Measurements from ENCODE around the gene S100A9.
"Not testable (repeated sequence)": the region's sequence is repeated elsewhere in the genome, so short reads cannot be mapped to it uniquely, and the experiment has no call there.

Gene S100A9

DNA sequence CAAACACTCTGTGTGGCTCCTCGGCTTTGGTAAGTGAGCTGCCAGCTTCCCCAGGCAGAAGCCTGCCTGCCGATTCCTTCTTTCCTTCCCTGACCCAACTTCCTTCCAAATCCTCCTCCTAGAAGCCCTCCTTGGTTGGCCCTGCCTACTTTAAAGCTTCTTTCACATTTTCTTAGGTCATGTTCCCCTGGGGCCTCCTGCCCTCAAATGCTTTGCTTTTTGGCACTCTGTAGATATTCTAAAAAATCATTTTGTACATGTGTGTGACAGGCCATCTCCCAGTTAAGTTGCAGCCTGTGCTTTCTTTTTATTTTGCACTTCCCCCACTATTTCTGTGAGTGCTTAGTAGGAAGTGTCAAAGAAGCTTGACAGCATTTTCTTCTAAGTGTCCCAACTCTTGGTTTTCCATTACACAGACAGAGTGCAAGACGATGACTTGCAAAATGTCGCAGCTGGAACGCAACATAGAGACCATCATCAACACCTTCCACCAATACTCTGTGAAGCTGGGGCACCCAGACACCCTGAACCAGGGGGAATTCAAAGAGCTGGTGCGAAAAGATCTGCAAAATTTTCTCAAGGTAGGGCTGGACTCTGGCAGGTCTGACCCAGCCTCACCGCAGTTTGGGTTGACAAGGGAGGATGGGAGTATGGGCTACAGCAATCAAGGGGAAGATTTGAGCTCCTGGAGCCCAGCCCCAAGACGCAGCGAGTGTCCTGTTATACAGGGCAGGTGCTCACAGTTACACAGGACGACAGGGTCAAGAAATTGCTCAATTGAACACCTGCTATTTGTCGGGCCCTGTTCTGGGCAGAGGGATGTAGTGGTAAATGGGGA is at the start of gene S100A9:
S100A9 (plus strand) TSS at position 2 of the 838 bp plus-strand sequence; CDS start at position 432, 430 bp downstream.
- DNase-seq = no peak

DNA sequence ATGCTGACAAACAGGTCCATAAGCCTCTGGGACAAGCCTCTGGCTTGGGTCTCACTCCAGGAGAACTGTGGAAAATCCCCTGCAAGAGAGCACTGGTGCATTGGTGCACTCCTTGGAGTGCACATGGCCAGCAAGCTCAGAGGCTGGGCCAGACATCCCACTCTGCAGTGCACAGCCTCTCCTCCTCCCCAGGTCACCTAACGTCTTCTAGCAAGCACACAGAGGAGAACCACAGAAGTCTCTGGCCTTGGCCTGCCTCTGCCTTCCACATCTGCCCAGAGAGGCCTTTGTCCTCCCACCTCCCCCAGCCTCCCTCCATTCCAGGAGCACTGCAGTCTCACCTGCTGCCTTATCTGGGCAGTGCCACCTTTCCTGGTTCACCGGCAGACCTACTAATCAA is 49.1 kb upstream of the S100A9 start:
- DNase-seq = no peak

DNA sequence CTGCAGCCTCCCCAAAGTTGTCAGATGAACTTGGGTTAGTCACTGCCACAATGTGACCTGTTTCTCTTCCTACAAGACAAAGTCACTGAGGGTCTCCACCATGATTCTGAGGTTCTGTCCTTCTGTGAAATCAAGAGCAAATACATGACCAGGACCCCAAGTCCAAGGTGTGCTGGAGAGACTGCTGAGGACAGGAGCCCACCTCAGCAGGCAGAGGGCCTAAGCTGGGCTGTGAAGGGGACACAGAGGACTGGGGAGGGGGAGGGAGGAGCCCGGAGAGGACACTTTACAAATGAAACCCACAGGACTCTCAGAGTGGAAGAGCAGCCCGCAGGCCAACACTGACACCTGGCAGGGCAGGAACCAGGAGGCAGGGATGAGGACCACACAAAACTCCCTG is 48.2 kb upstream of the S100A9 start:
- DNase-seq = no peak

DNA sequence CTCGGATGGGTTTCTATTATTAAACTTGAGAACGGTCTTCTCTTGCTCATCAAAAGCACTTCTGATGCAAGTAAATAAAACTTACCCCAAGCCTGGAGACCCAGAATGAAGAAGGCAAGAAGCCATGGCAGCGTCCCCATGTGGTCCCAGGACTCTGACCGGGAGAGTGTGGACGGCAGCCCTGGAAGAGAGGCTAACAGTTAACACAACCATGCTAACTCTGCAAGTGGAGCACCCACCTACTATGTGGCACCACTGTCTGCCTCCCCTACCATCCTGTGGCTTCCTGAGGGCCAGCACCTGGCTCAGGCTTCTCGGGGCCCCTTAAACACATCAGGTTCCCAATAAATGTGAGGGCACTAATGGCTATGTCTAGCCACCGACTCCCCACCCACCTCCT is 47.1 kb upstream of the S100A9 start:
- no peak for DNase-seq

DNA sequence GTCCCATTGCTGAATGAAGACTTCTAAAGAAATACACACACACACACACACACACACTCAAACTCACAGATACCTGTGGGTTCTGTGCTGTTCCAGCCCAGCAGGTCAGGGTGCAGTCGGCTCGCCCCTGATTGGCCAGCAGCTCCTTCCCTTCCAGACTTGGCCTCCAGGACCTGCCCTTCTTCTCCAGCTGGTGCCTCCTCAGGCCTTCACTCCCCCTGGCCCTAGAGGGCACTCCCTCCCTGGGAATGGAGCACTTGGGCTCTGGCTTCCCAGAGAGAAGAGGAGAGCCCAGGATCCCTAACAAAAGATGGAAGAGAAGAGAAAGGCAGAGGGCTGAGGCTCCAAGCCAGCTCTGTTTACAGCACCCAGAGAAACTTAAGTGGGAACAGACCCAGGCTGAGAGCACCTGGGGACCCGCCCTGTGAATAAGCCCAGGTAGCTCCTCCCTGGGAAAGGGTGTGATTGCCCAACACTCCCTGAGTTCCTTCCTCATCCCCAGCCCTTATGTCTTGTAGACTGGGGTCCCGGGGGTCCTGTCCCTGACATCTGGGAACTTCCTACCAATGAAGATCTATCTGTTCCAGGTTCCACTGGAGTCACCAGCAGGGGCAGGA is 45.0 kb upstream of the S100A9 start, which contains the start of gene PGLYRP3:
PGLYRP3 (minus strand) TSS at position 383 of the 617 bp plus-strand sequence. CDS start 2,287 bp downstream, outside the sequence.
- no peak for DNase-seq

DNA sequence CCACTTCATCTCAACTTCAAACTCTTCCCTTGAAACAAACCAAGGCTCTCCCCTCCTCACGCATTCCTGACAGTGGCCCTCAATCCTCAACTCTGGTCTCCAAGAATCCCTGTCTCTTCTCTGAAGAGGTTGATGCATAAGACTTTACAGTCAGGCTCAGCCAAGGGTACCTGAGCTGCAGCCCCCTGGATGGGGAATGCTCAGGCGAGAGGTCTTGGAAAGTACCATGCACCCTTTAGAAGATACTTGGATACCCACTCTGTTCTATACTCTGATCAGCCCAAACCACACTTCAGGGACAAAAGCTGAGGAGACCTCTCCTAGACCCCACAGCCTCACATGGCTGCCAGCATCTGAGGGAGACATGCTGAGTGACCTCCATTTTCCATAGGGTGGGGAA is 44.4 kb upstream of the S100A9 start:
- DNase-seq = no peak

DNA sequence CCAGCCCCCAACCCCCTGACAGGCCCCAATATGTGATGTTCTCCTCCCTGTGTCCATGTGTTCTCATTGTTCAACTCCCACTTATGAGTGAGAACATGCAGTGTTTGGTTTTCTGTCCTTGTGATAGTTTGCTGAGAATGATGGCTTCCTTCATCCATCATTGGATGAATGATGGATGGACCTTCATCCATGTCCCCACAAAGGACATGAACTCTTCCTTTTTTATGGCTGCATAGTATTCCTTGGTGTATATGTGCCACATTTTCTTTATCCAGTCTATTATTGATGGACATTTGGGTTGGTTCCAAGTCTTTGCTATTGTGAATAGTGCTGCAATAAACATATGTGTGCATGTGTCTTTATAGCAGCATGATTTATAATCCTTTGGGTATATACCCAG is 43.3 kb upstream of the S100A9 start:
- DNase-seq = not testable (repeated sequence)

DNA sequence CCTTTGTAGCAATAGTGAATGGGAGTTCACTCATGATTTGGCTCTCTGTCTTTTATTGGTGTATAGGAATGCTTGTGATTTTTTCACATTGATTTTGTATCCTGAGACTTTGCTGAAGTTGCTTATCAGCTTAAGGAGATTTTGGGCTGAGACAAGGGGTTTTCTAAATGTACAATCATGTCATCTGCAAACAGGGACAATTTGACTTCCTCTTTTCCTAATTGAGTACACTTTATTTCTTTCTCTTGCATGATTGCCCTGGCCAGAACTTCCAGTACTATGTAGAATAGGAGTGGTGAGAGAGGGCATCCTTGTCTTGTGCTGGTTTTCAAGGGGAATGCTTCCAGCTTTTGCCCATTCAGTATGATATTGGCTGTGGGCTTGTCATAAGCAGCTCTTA is 41.6 kb upstream of the S100A9 start:
- not testable (repeated sequence) for DNase-seq

DNA sequence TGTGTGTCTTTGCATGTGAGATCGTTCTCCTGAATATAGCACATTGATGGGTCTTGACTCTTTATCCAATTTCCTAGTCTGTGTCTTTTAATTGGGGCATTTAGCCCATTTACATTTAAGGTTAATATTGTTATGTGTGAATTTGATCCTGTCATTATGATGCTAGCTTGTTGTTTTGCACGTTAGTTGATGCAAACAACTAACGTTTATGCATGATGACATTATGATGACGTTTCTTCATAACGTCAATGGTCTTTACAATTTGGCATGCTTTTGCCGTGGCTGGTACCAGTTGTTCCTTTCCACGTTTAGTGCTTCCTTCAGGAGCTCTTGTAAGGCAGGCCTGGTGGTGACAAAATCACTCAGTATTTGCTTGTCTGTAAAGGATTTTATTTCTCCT is 39.5 kb upstream of the S100A9 start:
- DNase-seq = not testable (repeated sequence)

DNA sequence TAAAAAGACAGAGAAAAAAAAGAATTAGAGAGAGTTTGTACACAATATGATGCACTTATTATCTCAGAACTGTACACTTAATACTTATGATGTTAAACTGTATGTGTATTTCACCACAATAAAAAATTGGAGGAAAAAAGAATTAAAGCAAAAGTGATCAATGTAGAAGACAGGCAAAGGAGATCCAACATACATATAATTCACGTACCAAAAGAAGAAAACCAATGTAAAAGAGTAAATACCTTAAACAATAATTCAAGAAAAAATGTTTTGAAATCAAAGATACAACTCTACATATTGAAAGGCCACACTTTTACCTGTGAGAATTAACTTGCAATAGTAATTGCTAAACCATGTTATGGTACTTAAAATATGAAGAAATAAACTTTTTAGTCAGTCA is 35.1 kb upstream of the S100A9 start:
- no peak for DNase-seq

DNA sequence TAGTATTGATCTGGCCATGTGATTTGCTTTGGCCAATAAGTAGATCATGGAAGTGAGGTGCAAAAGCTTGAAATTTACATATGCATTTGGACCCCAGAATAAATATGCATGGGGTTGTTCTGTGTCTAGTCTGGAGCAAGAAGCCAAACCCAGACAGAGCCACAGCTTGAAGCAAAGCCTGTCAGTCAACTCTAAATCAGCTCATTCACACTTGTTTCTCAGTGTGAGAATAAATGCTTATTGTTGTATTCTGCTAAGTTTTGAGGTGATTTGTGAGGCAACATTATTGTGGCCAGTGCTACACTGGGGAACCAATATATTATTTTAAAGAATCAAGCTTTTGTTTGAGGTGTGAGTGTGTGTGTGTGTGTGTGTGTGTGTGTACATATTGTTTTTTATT is 32.7 kb upstream of the S100A9 start:
- no peak for DNase-seq

DNA sequence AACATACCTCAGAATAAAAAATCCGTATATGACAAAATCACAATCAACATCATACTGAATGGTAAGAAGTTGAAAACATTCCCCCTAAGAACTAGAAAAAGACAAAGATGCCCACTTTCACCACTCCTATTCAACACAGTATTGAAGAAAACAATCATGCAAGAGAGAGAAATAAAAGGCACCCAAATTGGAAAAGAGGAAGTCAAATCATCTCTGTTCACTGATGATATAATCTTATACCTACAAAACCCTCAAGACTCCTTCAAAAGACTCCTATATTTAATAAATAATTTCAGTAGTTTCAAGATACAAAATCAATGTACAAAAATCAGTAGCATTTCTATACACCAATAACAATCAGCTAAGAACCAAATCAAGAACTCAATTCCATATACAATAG is 23.8 kb upstream of the S100A9 start:
- no peak for DNase-seq

DNA sequence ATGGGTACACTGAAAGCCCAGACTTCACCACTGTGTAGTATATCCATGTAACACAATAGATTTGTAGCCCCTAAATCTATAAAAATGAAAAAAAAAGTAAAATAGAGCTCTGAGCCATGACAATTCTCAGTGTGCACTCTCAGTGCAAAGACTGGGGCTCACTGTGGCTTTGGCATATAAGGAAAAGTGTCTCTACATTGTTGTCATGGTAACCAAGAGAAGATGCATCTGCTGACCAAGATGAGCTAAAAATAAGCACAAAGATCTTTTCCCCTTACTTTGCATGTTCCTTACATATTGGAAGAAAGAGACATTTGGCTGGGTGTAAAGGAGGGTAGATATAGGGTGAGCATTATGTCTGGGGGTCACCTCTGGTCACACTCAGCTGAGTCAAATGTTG is 21.0 kb upstream of the S100A9 start:
- DNase-seq = no peak

DNA sequence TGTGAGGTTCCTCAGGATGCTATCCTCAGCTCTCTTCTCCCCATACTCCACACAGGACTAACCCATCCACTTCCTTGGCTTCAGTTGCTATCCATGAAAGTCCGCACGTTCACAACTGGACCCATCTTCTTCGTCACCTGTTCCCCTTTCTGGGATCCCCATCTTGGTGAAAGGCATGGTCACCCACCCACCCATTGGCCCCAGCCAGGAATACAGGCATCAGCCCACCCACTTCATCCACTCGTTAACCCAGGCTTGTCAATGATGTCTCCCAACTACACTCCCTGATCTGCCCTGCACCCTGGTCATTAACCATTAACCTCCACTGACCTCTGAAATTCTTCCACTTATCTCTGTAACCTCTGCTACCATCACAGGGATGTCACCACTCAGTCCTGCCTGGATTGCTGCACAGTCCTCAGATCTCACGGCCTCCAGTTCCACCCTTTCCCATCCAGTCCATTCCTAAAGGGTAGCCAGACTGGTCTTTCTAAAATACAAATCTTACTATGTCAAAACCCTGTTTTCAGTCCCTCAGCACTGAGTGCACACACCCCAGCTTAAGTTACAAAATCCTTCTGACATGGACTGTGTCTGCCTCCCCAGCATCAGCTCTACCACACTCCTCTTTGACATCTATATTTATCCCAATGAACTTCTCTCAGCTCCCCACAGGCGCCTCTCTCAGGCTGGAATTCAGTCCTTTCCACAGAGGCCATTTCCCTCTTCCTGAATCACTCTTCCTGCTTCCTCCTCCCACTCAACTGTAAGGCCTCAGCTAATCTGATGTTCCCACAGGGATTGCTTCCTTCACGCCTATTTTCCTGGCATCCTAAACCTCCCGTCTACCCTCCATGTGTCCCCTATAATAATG is 19.4 kb upstream of the S100A9 start:
- DNase-seq = no peak

DNA sequence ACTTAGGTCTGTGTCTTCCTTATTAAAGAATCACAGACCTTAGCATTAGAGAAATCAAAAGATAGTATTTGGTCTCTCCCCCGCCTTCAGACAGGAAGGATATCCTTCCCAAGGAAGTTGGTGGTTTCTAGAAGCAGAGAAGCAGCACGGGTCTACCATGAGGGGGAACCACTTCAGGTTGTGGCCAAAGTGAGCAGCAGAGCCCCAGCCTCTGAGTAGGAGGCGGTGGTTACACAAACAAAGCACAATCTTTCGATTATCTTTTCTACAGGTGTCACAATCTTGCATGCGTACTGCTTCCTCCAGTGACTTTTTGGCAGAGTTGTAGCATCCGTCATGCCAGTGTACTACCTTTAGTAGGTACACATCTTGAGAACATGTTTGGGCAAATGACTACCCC is 17.9 kb upstream of the S100A9 start:
- no peak for DNase-seq

DNA sequence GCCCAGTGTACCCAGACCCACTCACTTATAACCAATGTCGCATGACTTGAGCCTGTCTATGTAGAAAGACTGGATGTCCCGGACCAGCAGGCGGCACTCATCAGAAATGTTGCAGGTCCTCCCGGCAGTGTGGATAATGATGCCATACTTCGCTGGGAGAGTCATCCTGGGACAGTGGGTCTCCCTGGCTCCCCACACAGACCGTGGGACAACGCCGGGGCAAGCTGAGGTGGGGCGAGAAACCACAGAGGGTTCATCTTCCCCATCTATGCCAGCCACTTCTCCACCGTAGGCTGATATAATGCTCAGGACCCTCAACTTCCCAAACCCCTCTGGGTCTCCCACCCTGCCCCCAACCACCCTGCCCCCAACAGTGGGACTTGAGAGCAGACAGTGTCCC is 17.3 kb upstream of the S100A9 start:
- no peak for DNase-seq

DNA sequence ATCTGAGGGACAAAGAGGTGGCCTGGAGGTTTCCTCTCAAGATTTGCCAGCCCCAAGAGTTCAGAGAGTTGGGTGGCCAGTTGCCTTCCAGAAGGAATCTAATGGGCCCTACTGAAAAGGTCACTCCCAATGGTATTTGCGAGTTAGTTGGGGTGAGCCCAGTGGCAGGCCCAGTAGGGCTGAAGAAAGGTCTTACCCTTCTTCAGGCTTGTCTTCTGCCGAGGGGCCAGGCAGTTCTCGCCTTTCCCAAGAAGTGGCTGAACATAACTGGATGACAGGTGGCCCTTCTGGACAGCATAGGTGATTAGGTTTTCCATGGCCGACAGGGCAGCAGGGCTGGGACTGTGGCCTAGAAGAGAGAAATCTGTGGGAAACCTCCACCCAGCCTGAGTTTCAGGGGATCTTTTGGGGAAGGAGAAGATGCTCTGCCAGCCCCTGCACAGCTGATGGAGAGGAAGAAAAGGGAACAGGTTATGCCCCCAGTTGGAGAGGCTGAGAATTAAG is 16.2 kb upstream of the S100A9 start:
- no peak for DNase-seq

DNA sequence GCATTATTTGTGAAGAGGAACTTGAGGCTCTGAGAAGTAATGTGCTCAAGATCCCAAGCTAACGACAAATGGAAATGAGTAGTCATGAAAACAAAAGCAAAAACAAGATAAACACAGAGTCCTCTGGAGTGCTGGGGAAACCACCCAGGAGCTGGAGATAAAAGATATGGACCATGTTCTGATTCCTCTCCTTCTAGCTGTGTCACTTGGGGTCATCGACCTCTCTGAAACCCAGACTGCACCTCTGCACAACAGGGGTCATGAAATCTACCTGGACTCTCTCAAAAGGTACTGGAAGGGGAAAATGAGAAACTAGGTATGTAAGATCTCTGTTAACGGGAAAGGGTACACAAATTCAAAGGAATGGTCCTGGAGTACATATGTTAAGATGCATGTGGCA is 15.5 kb upstream of the S100A9 start:
- no peak for DNase-seq

DNA sequence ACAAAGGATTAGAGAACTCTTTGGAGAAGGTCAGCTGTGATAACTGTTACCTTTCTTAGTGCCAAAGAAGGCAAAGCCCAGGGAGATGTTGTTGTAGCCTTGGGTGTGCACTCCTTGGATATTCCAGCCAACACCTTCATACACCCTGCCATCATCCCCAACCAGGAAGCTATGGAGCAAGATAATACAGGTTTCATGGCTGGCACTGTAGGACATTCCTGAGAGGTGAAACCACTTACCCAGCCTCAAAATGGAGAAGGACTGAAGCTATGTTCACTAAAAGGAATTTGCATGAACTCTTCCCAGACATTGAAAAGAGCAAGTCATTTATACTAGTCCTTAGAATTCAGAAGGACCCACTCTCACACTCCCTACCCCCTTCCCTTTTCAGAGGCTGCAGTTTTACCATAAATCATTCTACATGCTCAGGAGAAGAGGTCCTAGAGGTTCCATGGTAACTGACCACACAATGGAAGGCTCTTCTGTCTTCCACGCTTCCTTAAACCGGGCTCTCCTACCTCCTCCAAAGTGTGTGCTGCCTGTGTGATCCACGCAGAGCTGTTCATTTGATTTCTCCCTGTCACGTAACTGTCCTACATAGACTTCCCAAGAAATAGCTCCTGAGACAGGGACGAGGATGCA is 14.5 kb upstream of the S100A9 start:
- DNase-seq = no peak

DNA sequence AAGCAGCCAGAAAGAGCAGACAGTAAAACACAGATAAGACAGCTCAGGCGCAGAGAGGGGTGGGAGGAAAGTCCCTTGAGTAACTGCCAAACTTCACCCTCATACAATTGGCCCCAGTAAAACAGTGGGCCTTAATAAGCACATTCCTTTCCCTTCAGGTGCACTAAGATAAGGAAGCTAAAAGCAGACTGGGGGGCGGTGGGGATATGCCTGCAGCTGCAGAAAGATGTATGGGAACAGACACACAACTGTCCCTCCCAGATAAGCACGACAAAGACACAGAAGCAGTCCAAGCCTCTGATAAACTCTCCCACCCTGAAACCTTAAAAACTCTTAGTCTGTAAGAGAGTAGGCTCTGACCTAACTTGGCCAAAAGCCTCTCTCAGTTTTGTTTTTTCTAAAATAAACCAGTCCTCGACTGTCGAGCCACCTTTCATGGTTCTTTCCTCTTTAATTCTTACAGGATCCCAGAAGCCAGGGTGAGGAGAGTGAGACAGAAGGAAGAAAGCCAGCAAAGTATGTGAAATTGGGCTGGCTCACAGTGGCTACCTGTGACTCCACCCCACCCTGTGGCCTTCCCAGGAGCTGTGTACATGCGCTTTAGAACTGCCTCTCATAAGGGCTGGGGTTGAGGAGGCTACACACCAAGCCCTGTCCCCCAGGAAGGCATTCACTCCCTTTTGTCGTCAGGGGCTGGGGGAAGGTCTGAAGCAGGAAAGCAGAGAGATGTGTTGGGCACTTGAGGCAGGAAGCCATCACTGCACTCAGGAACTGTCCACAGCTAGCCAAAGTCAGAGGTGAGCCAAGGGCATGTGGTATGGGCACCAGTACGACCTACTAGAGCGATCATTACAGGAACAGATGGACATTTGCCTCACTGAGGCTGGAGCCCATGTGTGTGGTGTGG is 13.6 kb upstream of the S100A9 start:
- no peak for DNase-seq

DNA sequence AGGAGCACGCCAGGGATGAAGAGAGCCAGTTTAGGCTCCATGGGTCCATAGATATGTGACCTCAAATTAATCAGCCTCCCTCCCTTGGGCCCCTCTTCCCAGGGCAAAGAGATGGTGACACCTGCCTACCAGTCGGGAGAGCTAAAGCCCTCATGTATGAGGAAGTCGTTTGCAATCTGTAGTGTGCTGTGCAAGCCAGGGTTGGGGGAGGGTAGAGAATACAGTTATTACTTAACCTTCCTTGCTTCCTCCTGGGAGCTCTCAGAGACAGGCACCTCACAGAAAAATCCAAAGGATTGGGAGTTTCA is 13.0 kb upstream of the S100A9 start:
- no peak for DNase-seq

All from retina (tissue), 1 donor.